ENCODE results near the gene MST1.

MST1 gene

GRCh38 chr3:49713336-49714105, 24.2 kb upstream of the MST1 start:
- Histone ChIP-seq H3K27ac (ENCODE audit: insufficient read depth in 1 of 2, low read depth in 1 of 2, low read length in 2 of 2, poor library complexity in 1 of 2, severe bottlenecking in 2 of 2) (peak overlapping the region in 1 of 2 experiments; percentile 26), H3K4me3 (ENCODE audit: control insufficient read depth in 1 of 7, extremely low read depth in 1 of 7, insufficient read depth in 4 of 7, low read depth in 2 of 7, low read length in 6 of 7) (peak overlapping the region in 1 of 7 experiments; percentile 4), H3K27me3 (replicated peaks in 2 of 5; ENCODE audit: control insufficient read depth in 4 of 5, insufficient read depth in 5 of 5, low read length in 4 of 5) (no peaks in the 10 kb centered on the region), H3K4me1 (ENCODE audit: control extremely low read depth in 1 of 4, control insufficient read depth in 4 of 4, insufficient read depth in 4 of 4, low read length in 3 of 4) (peaks cover 8 to 43% (median 38%) of the 10 kb centered on the region in 4 experiments), H3K36me3 (ENCODE audit: control insufficient read depth in 4 of 4, insufficient read depth in 4 of 4, low read length in 3 of 4) (peaks cover 5 to 29% (median 26%) of the 10 kb centered on the region in 4 experiments), H3K9me3 (ENCODE audit: control extremely low read depth in 1 of 5, control insufficient read depth in 4 of 5, insufficient read depth in 2 of 5, low read depth in 1 of 5, low read length in 4 of 5) (no peaks in the 10 kb centered on the region)
- DNase-seq: no peak
- ChIA-PET CTCF (interaction anchor here (1.0 to 2.1 kb wide), 5 partner anchors 7 to 126 kb away, joined by 3 to 9 read pairs (median 5); partner anchors contain the start of gene INKA1), POLR2A (no interaction called here)
- WGBS (ENCODE audit: insufficient coverage): 97% methylated on average over 22 of the region's 25 CpGs

GRCh38 chr3:49712631-49713317, 23.5 kb upstream of the MST1 start:
- Histone ChIP-seq H3K27me3 (replicated peaks in 2 of 5; ENCODE audit: control insufficient read depth in 4 of 5, insufficient read depth in 5 of 5, low read length in 4 of 5) (no peaks in the 10 kb centered on the region), H3K9me3 (ENCODE audit: control extremely low read depth in 1 of 5, control insufficient read depth in 4 of 5, insufficient read depth in 2 of 5, low read depth in 1 of 5, low read length in 4 of 5) (no peaks in the 10 kb centered on the region), H3K36me3 (ENCODE audit: control insufficient read depth in 4 of 4, insufficient read depth in 4 of 4, low read length in 3 of 4) (peaks cover 5 to 29% (median 27%) of the 10 kb centered on the region in 4 experiments), H3K4me3 (ENCODE audit: control insufficient read depth in 1 of 7, extremely low read depth in 1 of 7, insufficient read depth in 4 of 7, low read depth in 2 of 7, low read length in 6 of 7) (peak overlapping the region in 3 of 7 experiments; percentile 13 to 19 (median 18)), H3K27ac (ENCODE audit: insufficient read depth in 1 of 2, low read depth in 1 of 2, low read length in 2 of 2, poor library complexity in 1 of 2, severe bottlenecking in 2 of 2) (peak overlapping the region in 1 of 2 experiments; percentile 43), H3K4me1 (ENCODE audit: control extremely low read depth in 1 of 4, control insufficient read depth in 4 of 4, insufficient read depth in 4 of 4, low read length in 3 of 4) (peaks cover 8 to 36% (median 35%) of the 10 kb centered on the region in 4 experiments)
- WGBS (ENCODE audit: insufficient coverage): 52% methylated on average over 5 of the region's 7 CpGs
- ChIA-PET POLR2A (interaction anchor here (0.6 to 1.6 kb wide), 3 partner anchors 8 to 90 kb away, joined by 3 to 4 read pairs (median 3); partner anchors contain the start of genes INKA1 and MST1), CTCF (interaction anchor here (1.0 to 2.1 kb wide), 5 partner anchors 8 to 127 kb away, joined by 3 to 9 read pairs (median 5); partner anchors contain the start of gene INKA1)
- peak in 1 of 3 donors; percentile 10 for DNase-seq

GRCh38 chr3:49712166-49712565, 22.9 kb upstream of the MST1 start:
- peaks cover 8 to 31% (median 26%) of the 10 kb centered on the region in 4 experiments for H3K36me3 ChIP-seq (ENCODE audit: control insufficient read depth in 4 of 4, insufficient read depth in 4 of 4, low read length in 3 of 4)
- ChIA-PET POLR2A (interaction anchor here (0.6 to 1.6 kb wide), 3 partner anchors 9 to 91 kb away, joined by 3 to 4 read pairs (median 3); partner anchors contain the start of genes INKA1 and MST1), CTCF (interaction anchor here (1.8 to 2.1 kb wide), 4 partner anchors 9 to 127 kb away, joined by 5 to 9 read pairs (median 5); partner anchors contain the start of gene INKA1)
- peak overlapping the region in 1 of 2 experiments; percentile 43 for H3K27ac ChIP-seq (ENCODE audit: insufficient read depth in 1 of 2, low read depth in 1 of 2, low read length in 2 of 2, poor library complexity in 1 of 2, severe bottlenecking in 2 of 2)
- WGBS (ENCODE audit: insufficient coverage): 99% methylated on average over 11 of the region's 11 CpGs
- no peak for DNase-seq
- H3K4me3 ChIP-seq (ENCODE audit: control insufficient read depth in 1 of 7, extremely low read depth in 1 of 7, insufficient read depth in 4 of 7, low read depth in 2 of 7, low read length in 6 of 7): peak overlapping the region in 3 of 7 experiments; percentile 6 to 28 (median 13)
- peaks cover 8 to 38% (median 36%) of the 10 kb centered on the region in 4 experiments for H3K4me1 ChIP-seq (ENCODE audit: control extremely low read depth in 1 of 4, control insufficient read depth in 4 of 4, insufficient read depth in 4 of 4, low read length in 3 of 4)
- no peaks in the 10 kb centered on the region for H3K27me3 ChIP-seq (replicated peaks in 2 of 5; ENCODE audit: control insufficient read depth in 4 of 5, insufficient read depth in 5 of 5, low read length in 4 of 5)
- no peaks in the 10 kb centered on the region for H3K9me3 ChIP-seq (ENCODE audit: control extremely low read depth in 1 of 5, control insufficient read depth in 4 of 5, insufficient read depth in 2 of 5, low read depth in 1 of 5, low read length in 4 of 5)

- ChIA-PET CTCF (interaction anchor here (1.0 to 2.1 kb wide), 5 partner anchors 9 to 172 kb away, joined by 3 to 9 read pairs (median 5); partner anchors contain the start of gene INKA1), POLR2A (interaction anchor here (1.5 to 1.6 kb wide), 2 partner anchors 9 to 91 kb away, joined by 3 to 4 read pairs; partner anchors contain the start of gene INKA1)
- H3K27ac ChIP-seq (ENCODE audit: insufficient read depth in 1 of 2, low read depth in 1 of 2, low read length in 2 of 2, poor library complexity in 1 of 2, severe bottlenecking in 2 of 2): no peak overlapping the region
- peak; percentile 44 to 87 (median 85) for DNase-seq
- no peaks in the 10 kb centered on the region for H3K27me3 ChIP-seq (replicated peaks in 2 of 5; ENCODE audit: control insufficient read depth in 4 of 5, insufficient read depth in 5 of 5, low read length in 4 of 5)
- H3K9me3 ChIP-seq (ENCODE audit: control extremely low read depth in 1 of 5, control insufficient read depth in 4 of 5, insufficient read depth in 2 of 5, low read depth in 1 of 5, low read length in 4 of 5): no peaks in the 10 kb centered on the region
- H3K4me1 ChIP-seq (ENCODE audit: control extremely low read depth in 1 of 4, control insufficient read depth in 4 of 4, insufficient read depth in 4 of 4, low read length in 3 of 4): peaks cover 8 to 38% (median 36%) of the 10 kb centered on the region in 4 experiments
- peaks cover 8 to 28% (median 24%) of the 10 kb centered on the region in 4 experiments for H3K36me3 ChIP-seq (ENCODE audit: control insufficient read depth in 4 of 4, insufficient read depth in 4 of 4, low read length in 3 of 4)
- peak overlapping the region in 1 of 7 experiments; percentile 28 for H3K4me3 ChIP-seq (ENCODE audit: control insufficient read depth in 1 of 7, extremely low read depth in 1 of 7, insufficient read depth in 4 of 7, low read depth in 2 of 7, low read length in 6 of 7)
- WGBS (ENCODE audit: insufficient coverage): 68% methylated on average over 5 of the region's 5 CpGs
These were observed 22.2 kb upstream of the MST1 start for GRCh38 chr3:49711489-49711888.

GRCh38 chr3:49709852-49710251, 20.6 kb upstream of the MST1 start:
- DNase-seq: no peak
- H3K36me3 ChIP-seq (ENCODE audit: control insufficient read depth in 4 of 4, insufficient read depth in 4 of 4, low read length in 3 of 4): peaks cover 2 to 33% (median 17%) of the 10 kb centered on the region in 4 experiments
- ChIA-PET POLR2A (no interaction called here), CTCF (no interaction called here)
- H3K27me3 ChIP-seq (replicated peaks in 2 of 5; ENCODE audit: control insufficient read depth in 4 of 5, insufficient read depth in 5 of 5, low read length in 4 of 5): no peaks in the 10 kb centered on the region
- peaks cover 8 to 38% (median 36%) of the 10 kb centered on the region in 4 experiments for H3K4me1 ChIP-seq (ENCODE audit: control extremely low read depth in 1 of 4, control insufficient read depth in 4 of 4, insufficient read depth in 4 of 4, low read length in 3 of 4)
- no peak overlapping the region for H3K4me3 ChIP-seq (ENCODE audit: control insufficient read depth in 1 of 7, extremely low read depth in 1 of 7, insufficient read depth in 4 of 7, low read depth in 2 of 7, low read length in 6 of 7)
- no peaks in the 10 kb centered on the region for H3K9me3 ChIP-seq (ENCODE audit: control extremely low read depth in 1 of 5, control insufficient read depth in 4 of 5, insufficient read depth in 2 of 5, low read depth in 1 of 5, low read length in 4 of 5)
- WGBS (ENCODE audit: insufficient coverage): 98% methylated on average over 5 of the region's 8 CpGs
- H3K27ac ChIP-seq (ENCODE audit: insufficient read depth in 1 of 2, low read depth in 1 of 2, low read length in 2 of 2, poor library complexity in 1 of 2, severe bottlenecking in 2 of 2): no peak overlapping the region

- 100% methylated on average over 4 of the region's 4 CpGs for WGBS (ENCODE audit: insufficient coverage)
- ChIA-PET POLR2A (no interaction called here), CTCF (interaction anchor here (1.3 kb wide), 1 partner anchor 12 kb away, joined by 6 read pairs; the partner anchor contains the start of gene AMIGO3)
- Histone ChIP-seq H3K9me3 (ENCODE audit: control extremely low read depth in 1 of 5, control insufficient read depth in 4 of 5, insufficient read depth in 2 of 5, low read depth in 1 of 5, low read length in 4 of 5) (no peaks in the 10 kb centered on the region), H3K27me3 (replicated peaks in 2 of 5; ENCODE audit: control insufficient read depth in 4 of 5, insufficient read depth in 5 of 5, low read length in 4 of 5) (no peaks in the 10 kb centered on the region), H3K4me3 (ENCODE audit: control insufficient read depth in 1 of 7, extremely low read depth in 1 of 7, insufficient read depth in 4 of 7, low read depth in 2 of 7, low read length in 6 of 7) (no peak overlapping the region), H3K36me3 (ENCODE audit: control insufficient read depth in 4 of 4, insufficient read depth in 4 of 4, low read length in 3 of 4) (peaks cover 2 to 40% (median 26%) of the 10 kb centered on the region in 4 experiments), H3K4me1 (ENCODE audit: control extremely low read depth in 1 of 4, control insufficient read depth in 4 of 4, insufficient read depth in 4 of 4, low read length in 3 of 4) (peaks cover 8 to 19% (median 19%) of the 10 kb centered on the region in 4 experiments), H3K27ac (ENCODE audit: insufficient read depth in 1 of 2, low read depth in 1 of 2, low read length in 2 of 2, poor library complexity in 1 of 2, severe bottlenecking in 2 of 2) (no peak overlapping the region)
- DNase-seq: no peak
These were observed 17.8 kb upstream of the MST1 start for GRCh38 chr3:49707113-49707480.
